HepG2 (cell line): Measurements from ENCODE around the gene MAN1A2. TPM values are rescaled to one million over a fixed set of nuclear protein-coding genes. Genes with fewer than 3 reads are reported as not detected.

Source experiments
- HDAC2 ChIP-seq: sonication (generic); formaldehyde crosslinking; IDR thresholded peaks from 2 replicates; pipeline ENCODE4 v1.4.0; 2020; ENCODE audit warnings: missing genetic modification reagents
- MAF1 ChIP-seq: sonication (generic); formaldehyde crosslinking; IDR thresholded peaks from 2 replicates; pipeline ENCODE4 v1.5.0; 2020; ENCODE audit warnings: missing genetic modification reagents, borderline replicate concordance
- MAFK ChIP-seq, 2 experiments: IDR thresholded peaks in 1 of 2; conservative IDR thresholded peaks in 1 of 2; 2 replicates each; pipeline ENCODE4 v1.6.1; 2011; ENCODE audit warnings: improper control_type of control experiment in 2 of 2, low read length in 2 of 2
- NFIB ChIP-seq: sonication (generic); formaldehyde crosslinking; IDR thresholded peaks from 2 replicates; pipeline ENCODE4 v1.9.0; 2021; ENCODE audit warnings: missing genetic modification reagents, mild to moderate bottlenecking, borderline replicate concordance
- RNF219 ChIP-seq: sonication (generic); formaldehyde crosslinking; IDR thresholded peaks from 2 replicates; pipeline ENCODE4 v1.5.0; 2020; ENCODE audit warnings: mild to moderate bottlenecking, missing genetic modification reagents
- SMC3 ChIP-seq: IDR thresholded peaks from 2 replicates; pipeline ENCODE4 v1.6.1; 2011; ENCODE audit warnings: low read length, improper control_type of control experiment
- SNAPC4 ChIP-seq: sonication (generic); formaldehyde crosslinking; IDR thresholded peaks from 2 replicates; pipeline ENCODE4 v1.4.0; 2020; ENCODE audit warnings: mild to moderate bottlenecking, missing genetic modification reagents
- SUZ12 ChIP-seq: fragments of 150-350 bp; IDR thresholded peaks from 2 replicates; pipeline ENCODE4 v1.6.1; 2014; ENCODE audit warnings: low read depth, low read length
- TBL1XR1 ChIP-seq: fragments of 150-350 bp; IDR thresholded peaks from 2 replicates; pipeline ENCODE4 v1.6.1; 2014; ENCODE audit warnings: borderline replicate concordance, low read length; ENCODE audit not compliant: partially characterized antibody
- TFAP4 ChIP-seq: sonication (generic); IDR thresholded peaks from 2 replicates; pipeline ENCODE4 v1.6.1; 2016; ENCODE audit warnings: low read depth, borderline replicate concordance
- XBP1 ChIP-seq: sonication (generic); formaldehyde crosslinking; IDR thresholded peaks from 2 replicates; pipeline ENCODE4 v1.5.0; 2020; ENCODE audit warnings: missing genetic modification reagents
- ZHX2 ChIP-seq, 2 experiments: sonication (generic) in 1 of 2; formaldehyde crosslinking in 1 of 2; IDR thresholded peaks; 2 replicates each; pipeline versions ENCODE4 v1.6.1 to v1.9.0; 2014 to 2022; ENCODE audit warnings: antibody characterized with exemption in 1 of 2, borderline replicate concordance in 1 of 2, inconsistent platforms in 1 of 2, low read depth in 1 of 2, missing genetic modification reagents in 1 of 2
- ZNF552 ChIP-seq: sonication (generic); formaldehyde crosslinking; IDR thresholded peaks from 2 replicates; pipeline ENCODE4 v1.9.0; 2022; ENCODE audit warnings: missing genetic modification reagents, mild to moderate bottlenecking, borderline replicate concordance
- ZNF577 ChIP-seq: sonication (generic); formaldehyde crosslinking; IDR thresholded peaks from 2 replicates; pipeline ENCODE4 v1.4.0; 2020; ENCODE audit warnings: mild to moderate bottlenecking, low read depth, missing genetic modification reagents, borderline replicate concordance
- ZNF761 ChIP-seq: sonication (generic); formaldehyde crosslinking; conservative IDR thresholded peaks from 2 replicates; pipeline ENCODE4 v1.4.0; 2020; ENCODE audit warnings: mild to moderate bottlenecking, missing genetic modification reagents
- polyA plus RNA-seq, 8 experiments: library from polyadenylated mRNA; depleted of rRNA in 3 of 8; stranded (reverse) in 7 of 8; unstranded in 1 of 8; fragments of >200 nt; fragmentation: Illumina TruSeq in 4 of 8; extraction: Trizol in 4 of 8; gene quantifications; 2 replicates each; pipeline versions ENCODE4 v1.2.1 to v1.2.3, GENCODE V29; 2011 to 2016; ENCODE audit warnings: low read depth in 4 of 8, missing spikeins in 1 of 8, mixed read lengths in 1 of 8; ENCODE audit not compliant: insufficient read depth in 1 of 8
- total RNA-seq, 5 experiments: library from RNA; depleted of rRNA; stranded (reverse); fragments of >200 nt; fragmentation: Illumina TruSeq; extraction: Trizol; gene quantifications; 2 replicates each; pipeline ENCODE4 v1.2.3, GENCODE V29; 2016; ENCODE audit warnings: low read depth in 1 of 5

The MAN1A2 gene
- total and polyA plus RNA-seq, 2 of the 13 experiments (the other 11 are each of a cell fraction or from before 2014, with no cell fraction given) = 8.0 to 19.9 TPM

GRCh38 chr1:117534995-117535467 lies 167.8 kb downstream of the MAN1A2 start (continued):
- TF ChIP-seq NFIB (CRISPR knock-in tag) (no peak), SMC3 (peak; percentile 70), HDAC2 (CRISPR knock-in tag) (no peak), ZNF761 (CRISPR knock-in tag) (no peak), SNAPC4 (CRISPR knock-in tag) (no peak), SUZ12 (no peak), ZNF552 (CRISPR knock-in tag) (no peak), TBL1XR1 (no peak), ZHX2 (IDR thresholded peaks at IDR 0.05; ENCODE audit: low read depth) (no peak), ZHX2 (CRISPR knock-in tag; IDR thresholded peaks at IDR 0.05; ENCODE audit: borderline replicate concordance) (no peak), RNF219 (CRISPR knock-in tag) (no peak), TFAP4 (no peak), XBP1 (CRISPR knock-in tag) (no peak), ZNF577 (CRISPR knock-in tag) (no peak), MAFK (conservative IDR thresholded peaks at IDR 0.05 in 1 of 2, IDR thresholded peaks at IDR 0.05 in 1 of 2; ENCODE audit: low read length in 2 of 2) (peak in 1 of 2 experiments; percentile 33; a peak in 1 of 4 replicates), MAF1 (CRISPR knock-in tag) (no peak)
